ENCODE measurements around the gene CBY3.
"Not testable (repeated sequence)": the region's sequence is repeated elsewhere in the genome, so short reads cannot be mapped to it uniquely, and the experiment has no call there.

The CBY3 gene

GRCh38 chr5:179661647-179662046 is 19.2 kb downstream of the CBY3 start:
- DNase-seq, result not testable (repeated sequence)

- DNase-seq, result peak; percentile 71
Observed at GRCh38 chr5:179658179-179658856, 22.5 kb downstream of the CBY3 start.

- not testable (repeated sequence) for DNase-seq
Observed at GRCh38 chr5:179657302-179658178, 23.3 kb downstream of the CBY3 start.

GRCh38 chr5:179653135-179653534 is 27.7 kb downstream of the CBY3 start:
- not testable (repeated sequence) for DNase-seq

- not testable (repeated sequence) for DNase-seq
Observed at GRCh38 chr5:179650245-179650644, 30.6 kb downstream of the CBY3 start.

- not testable (repeated sequence) for DNase-seq
Observed at GRCh38 chr5:179649166-179649703, 31.6 kb downstream of the CBY3 start.

GRCh38 chr5:179648410-179648809 is 32.4 kb downstream of the CBY3 start:
- no peak for DNase-seq

GRCh38 chr5:179644766-179645165 is 36.1 kb downstream of the CBY3 start:
- not testable (repeated sequence) for DNase-seq

GRCh38 chr5:179643141-179643920 is 37.5 kb downstream of the CBY3 start:
- not testable (repeated sequence) for DNase-seq

- not testable (repeated sequence) for DNase-seq
Observed at GRCh38 chr5:179642626-179643025, 38.2 kb downstream of the CBY3 start.

- DNase-seq, result not testable (repeated sequence)
Observed at GRCh38 chr5:179641745-179642144, 39.1 kb downstream of the CBY3 start.

GRCh38 chr5:179639296-179639695 is 41.5 kb downstream of the CBY3 start:
- not testable (repeated sequence) for DNase-seq

GRCh38 chr5:179634370-179635172 is 46.3 kb downstream of the CBY3 start:
- not testable (repeated sequence) for DNase-seq

- not testable (repeated sequence) for DNase-seq
Observed at GRCh38 chr5:179633501-179634369, 47.1 kb downstream of the CBY3 start.
